Ovary (tissue), 3 donors: ENCODE data around the gene COX4I1.
"Not testable (repeated sequence)": the region's sequence is repeated elsewhere in the genome, so short reads cannot be mapped to it uniquely, and the experiment has no call there.

Experiments used
- CTCF ChIP-seq, 3 donors: fragments of 450-650 bp in 2 of 3; fragments of 200-600 bp in 1 of 3; IDR thresholded peaks; one replicate each; pipeline versions ENCODE4 v1.5.1 to v1.8.0; 2016 to 2022; ENCODE audit warnings: antibody characterized with exemption in 3 of 3, mild to moderate bottlenecking in 1 of 3
- EP300 ChIP-seq: sonication (generic); formaldehyde crosslinking; IDR thresholded peaks from one replicate; pipeline ENCODE4 v1.6.1; 2017; ENCODE audit warnings: antibody characterized with exemption
- POLR2A ChIP-seq: fragments of 450-650 bp; IDR thresholded peaks from one replicate; pipeline ENCODE4 v1.6.1; 2017; ENCODE audit warnings: antibody characterized with exemption, mild to moderate bottlenecking, moderate library complexity
- donor health status: DM: no; HTN: no; CAD: no.

GRCh38 chr16:85837654-85838053 is 38.2 kb downstream of the COX4I1 start:
- TF ChIP-seq CTCF (IDR thresholded peaks at IDR 0.05); POLR2A; EP300: not testable (repeated sequence)
